ENCODE results near the gene GTF3C1. TPM values are rescaled to one million over a fixed set of nuclear protein-coding genes. Genes with fewer than 3 reads are reported as not detected.

GTF3C1 gene
- total RNA-seq, 4 donors from 2014 or later = 58.5 to 120 (median 112) TPM

DNA sequence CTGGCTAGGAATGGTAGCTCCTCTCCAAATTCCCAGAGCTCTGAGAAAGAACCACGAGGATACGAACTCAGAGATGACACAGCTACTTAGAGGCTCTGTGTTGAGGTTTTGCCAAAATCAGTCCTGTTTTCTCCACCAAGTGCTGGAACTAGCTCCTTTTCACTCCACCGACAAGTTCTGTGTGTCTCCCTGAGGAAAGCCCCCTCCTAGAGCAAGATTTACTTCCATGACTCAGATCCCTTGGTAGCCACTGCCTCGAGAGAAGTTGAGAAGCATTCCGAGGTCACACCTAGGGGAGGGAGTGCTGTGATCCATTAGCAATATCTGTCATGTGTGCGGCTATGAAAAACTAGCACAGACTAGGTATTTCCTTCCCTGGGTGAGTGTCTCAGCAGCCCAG is 117.2 kb downstream of the GTF3C1 start:
- H3K27ac ChIP-seq = no peak overlapping the region
- no peaks in the 10 kb centered on the region for H3K36me3 ChIP-seq
- TF ChIP-seq POLR2A (IDR thresholded peaks at IDR 0.05) = no peak
- TF ChIP-seq, protein P1, sequence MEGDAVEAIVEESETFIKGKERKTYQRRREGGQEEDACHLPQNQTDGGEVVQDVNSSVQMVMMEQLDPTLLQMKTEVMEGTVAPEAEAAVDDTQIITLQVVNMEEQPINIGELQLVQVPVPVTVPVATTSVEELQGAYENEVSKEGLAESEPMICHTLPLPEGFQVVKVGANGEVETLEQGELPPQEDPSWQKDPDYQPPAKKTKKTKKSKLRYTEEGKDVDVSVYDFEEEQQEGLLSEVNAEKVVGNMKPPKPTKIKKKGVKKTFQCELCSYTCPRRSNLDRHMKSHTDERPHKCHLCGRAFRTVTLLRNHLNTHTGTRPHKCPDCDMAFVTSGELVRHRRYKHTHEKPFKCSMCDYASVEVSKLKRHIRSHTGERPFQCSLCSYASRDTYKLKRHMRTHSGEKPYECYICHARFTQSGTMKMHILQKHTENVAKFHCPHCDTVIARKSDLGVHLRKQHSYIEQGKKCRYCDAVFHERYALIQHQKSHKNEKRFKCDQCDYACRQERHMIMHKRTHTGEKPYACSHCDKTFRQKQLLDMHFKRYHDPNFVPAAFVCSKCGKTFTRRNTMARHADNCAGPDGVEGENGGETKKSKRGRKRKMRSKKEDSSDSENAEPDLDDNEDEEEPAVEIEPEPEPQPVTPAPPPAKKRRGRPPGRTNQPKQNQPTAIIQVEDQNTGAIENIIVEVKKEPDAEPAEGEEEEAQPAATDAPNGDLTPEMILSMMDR (IDR thresholded peaks at IDR 0.05) = no peak
- DNase-seq = no peak
- no peaks in the 10 kb centered on the region for H3K9me3 ChIP-seq
- WGBS, 2 donors = 53 to 57% methylated on average over 5 to 6 of the region's 6 CpGs
- no peaks in the 10 kb centered on the region for H3K4me1 ChIP-seq
- H3K27me3 ChIP-seq = no peaks in the 10 kb centered on the region
- intact Hi-C loops (cut with DNase I) = no loop called here
- H3K4me3 ChIP-seq (replicated peaks in 1 of 3) = no peak overlapping the region

DNA sequence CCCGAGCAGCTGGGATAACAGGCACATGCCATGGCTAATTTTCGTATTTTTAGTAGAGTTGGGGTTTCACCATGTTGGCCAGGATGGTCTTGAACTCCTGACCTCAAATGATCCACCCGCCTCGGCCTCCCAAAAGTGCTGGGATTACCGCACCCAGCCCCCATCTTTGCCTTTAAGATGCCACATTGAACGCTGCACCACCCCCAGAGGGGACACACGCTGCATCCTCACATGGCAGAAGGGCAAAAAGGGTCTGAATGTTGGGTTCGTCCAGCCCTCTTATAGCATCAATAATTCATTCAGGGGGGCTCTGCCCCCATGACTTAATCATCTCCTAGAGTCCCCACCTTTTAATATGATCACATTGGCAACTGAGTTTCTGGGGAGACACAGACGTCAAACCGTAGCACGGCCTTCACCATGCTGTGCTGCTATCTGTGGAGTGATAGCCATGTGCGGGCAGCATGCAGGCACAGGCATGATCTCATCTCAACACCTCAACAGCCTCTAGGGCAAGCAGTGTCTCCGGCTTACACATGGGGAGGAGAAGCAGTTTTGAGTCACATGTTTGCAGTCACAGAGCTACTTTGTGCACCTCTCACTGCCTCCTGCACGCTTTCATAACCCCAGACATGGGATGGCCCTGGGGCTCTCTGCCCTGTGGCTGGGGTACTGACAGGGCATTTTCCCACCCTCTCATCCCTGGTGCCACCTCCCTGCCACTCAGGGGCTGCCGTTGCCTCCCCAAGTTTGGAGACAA is 117.8 kb downstream of the GTF3C1 start:
- H3K27me3 ChIP-seq = no peaks in the 10 kb centered on the region
- no peak for TF ChIP-seq POLR2A (IDR thresholded peaks at IDR 0.05)
- TF ChIP-seq, protein P1 (IDR thresholded peaks at IDR 0.05) = no peak
- no peaks in the 10 kb centered on the region for H3K9me3 ChIP-seq
- no peak overlapping the region for H3K27ac ChIP-seq
- H3K4me3 ChIP-seq (replicated peaks in 1 of 3) = no peak overlapping the region
- no peak for DNase-seq
- no peaks in the 10 kb centered on the region for H3K4me1 ChIP-seq
- WGBS, 2 donors = 81 to 86% methylated on average over 14 to 15 of the region's 15 CpGs
- intact Hi-C loops (cut with DNase I) = no loop called here
- H3K36me3 ChIP-seq = no peaks in the 10 kb centered on the region

DNA sequence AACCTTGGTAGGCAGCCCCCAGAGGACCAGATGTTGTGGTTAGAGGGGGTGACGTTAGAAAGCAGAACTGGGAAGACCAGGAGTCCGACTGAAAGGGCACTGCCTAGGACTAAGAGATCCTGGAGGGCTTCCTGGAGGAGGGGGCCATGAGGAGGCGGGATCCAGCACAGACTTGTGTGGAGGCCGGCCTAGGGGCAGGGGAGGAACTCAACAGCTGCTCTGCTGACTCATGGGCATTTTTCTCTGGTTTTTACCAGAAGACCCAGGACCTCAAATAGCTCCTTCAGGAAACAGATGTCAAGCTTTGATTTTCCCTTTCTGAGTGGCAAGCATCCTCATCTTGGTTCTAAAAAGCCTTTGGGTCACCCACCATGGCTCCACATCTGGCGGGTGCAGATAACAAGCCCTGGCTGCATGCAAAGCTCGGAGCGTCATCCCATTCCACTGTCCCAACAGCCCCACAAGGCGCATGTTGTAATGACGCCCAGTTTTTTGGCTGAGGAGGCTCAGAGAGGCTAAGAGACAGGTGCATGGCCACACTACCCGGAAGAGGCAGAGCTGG is 118.7 kb downstream of the GTF3C1 start:
- no peak overlapping the region for H3K27ac ChIP-seq
- H3K4me1 ChIP-seq = no peaks in the 10 kb centered on the region
- WGBS, 2 donors = 72 to 85% methylated on average over 7 to 10 of the region's 10 CpGs
- no peaks in the 10 kb centered on the region for H3K36me3 ChIP-seq
- no peaks in the 10 kb centered on the region for H3K9me3 ChIP-seq
- DNase-seq = no peak
- TF ChIP-seq, protein P1 (IDR thresholded peaks at IDR 0.05) = no peak
- no peak for TF ChIP-seq POLR2A (IDR thresholded peaks at IDR 0.05)
- no peak overlapping the region for H3K4me3 ChIP-seq (replicated peaks in 1 of 3)
- H3K27me3 ChIP-seq = no peaks in the 10 kb centered on the region
- intact Hi-C loops (cut with DNase I) = no loop called here

DNA sequence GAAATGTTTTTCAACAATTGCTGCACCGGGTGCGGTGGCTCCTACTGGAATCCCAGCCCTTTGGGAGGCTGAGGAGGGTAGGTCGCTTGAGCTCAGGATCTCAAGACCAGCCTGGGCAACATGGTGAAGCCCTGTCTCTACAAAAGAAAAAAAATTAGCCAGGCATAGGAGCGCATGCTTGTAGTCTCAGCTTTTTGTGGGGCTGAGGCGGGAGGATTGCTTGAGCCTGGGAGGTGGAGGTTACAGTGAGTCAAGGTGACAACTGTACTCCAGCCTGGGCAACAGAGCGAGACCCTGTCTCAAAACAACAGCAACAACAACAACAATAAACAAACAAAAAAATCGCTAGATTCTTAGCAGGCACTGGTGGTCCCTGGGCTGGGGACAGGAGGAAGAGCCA is 119.2 kb downstream of the GTF3C1 start:
- Histone ChIP-seq H3K4me1 (no peaks in the 10 kb centered on the region), H3K9me3 (no peaks in the 10 kb centered on the region), H3K27ac (no peak overlapping the region), H3K36me3 (no peaks in the 10 kb centered on the region), H3K4me3 (replicated peaks in 1 of 3) (no peak overlapping the region), H3K27me3 (no peaks in the 10 kb centered on the region)
- TF ChIP-seq, protein P1 (IDR thresholded peaks at IDR 0.05) = no peak
- TF ChIP-seq POLR2A (IDR thresholded peaks at IDR 0.05) = no peak
- no peak for DNase-seq
- intact Hi-C loops (cut with DNase I) = no loop called here
- WGBS, 2 donors = 87 to 88% methylated on average over 7 of the region's 7 CpGs

DNA sequence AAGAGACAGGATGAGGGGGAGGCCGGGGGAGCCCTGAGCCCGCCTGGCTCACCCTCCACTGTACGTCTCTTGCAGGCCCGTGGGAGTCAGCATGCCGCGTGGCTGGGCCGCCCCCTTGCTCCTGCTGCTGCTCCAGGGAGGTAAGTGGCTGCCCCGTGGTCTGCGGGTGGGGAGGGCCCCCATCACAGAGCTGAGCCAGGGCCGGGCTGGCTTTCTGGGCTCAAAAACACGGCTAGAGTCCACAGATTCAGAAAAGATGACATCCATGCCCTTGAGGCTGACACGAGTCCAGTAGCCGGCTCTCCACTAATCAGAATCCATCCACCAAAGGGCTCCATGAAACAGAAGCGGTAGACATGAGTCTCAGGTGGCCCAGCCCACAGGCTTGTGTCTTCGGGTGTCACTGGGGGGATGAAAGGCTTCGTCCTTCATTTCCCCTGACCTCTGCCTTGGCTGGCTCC is 119.7 kb downstream of the GTF3C1 start:
- 79 to 80% methylated on average over 11 of the region's 16 CpGs for WGBS, 2 donors
- no peak for DNase-seq
- Histone ChIP-seq H3K27me3 (no peaks in the 10 kb centered on the region), H3K27ac (no peak overlapping the region), H3K9me3 (no peaks in the 10 kb centered on the region), H3K4me3 (replicated peaks in 1 of 3) (no peak overlapping the region), H3K4me1 (no peaks in the 10 kb centered on the region), H3K36me3 (no peaks in the 10 kb centered on the region)
- TF ChIP-seq, protein P1 (IDR thresholded peaks at IDR 0.05) = no peak
- TF ChIP-seq POLR2A (IDR thresholded peaks at IDR 0.05) = no peak
- intact Hi-C loops (cut with DNase I) = no loop called here

Data from thyroid gland (tissue), 4 donors.